ENCODE results near the gene CLEC18A. TPM values are rescaled to one million over a fixed set of nuclear protein-coding genes. Genes with fewer than 3 reads are reported as not detected.

CLEC18A gene
- total and polyA plus RNA-seq, 2 of the 8 experiments (the other 6 are each of a cell fraction or from before 2014, with no cell fraction given), result 1.3 to 1.4 TPM

GRCh38 chr16:69928856-69929400 lies 22.2 kb upstream of the CLEC18A start:
- Histone ChIP-seq H4K20me1 (replicated peaks in 1 of 2; ENCODE audit: control insufficient read depth in 1 of 2, insufficient read depth in 2 of 2, low read length in 2 of 2) (no peaks in the 10 kb centered on the region), H3K9me3 (ENCODE audit: insufficient read depth in 2 of 2, low read depth in 1 of 2, low read length in 1 of 2) (no peaks in the 10 kb centered on the region), H2BK15ac (ENCODE audit: low read length) (no peak overlapping the region), H4K91ac (replicated peaks; ENCODE audit: insufficient read length, low read length) (peak overlapping the region; percentile 26), H3K27me3 (replicated peaks in 1 of 4; ENCODE audit: control insufficient read depth in 3 of 4, extremely low read depth in 1 of 4, insufficient read depth in 3 of 4, low read length in 3 of 4) (no peaks in the 10 kb centered on the region), H3K4ac (replicated peaks; ENCODE audit: insufficient read length, low read depth, low read length) (no peak overlapping the region), H3K79me1 (ENCODE audit: low read depth, low read length) (no peaks in the 10 kb centered on the region; the same call in 1 of the 2 replicates), H3K4me1 (replicated peaks in 1 of 4; ENCODE audit: control insufficient read depth in 3 of 4, insufficient read depth in 4 of 4, low read length in 3 of 4) (peaks cover 0 to 3% (median 2%) of the 10 kb centered on the region in 4 experiments; a peak in 4 of 7 replicates), H3K23me2 (ENCODE audit: low read depth, low read length) (no peaks in the 10 kb centered on the region), H2BK5ac (ENCODE audit: low read depth, low read length) (no peak overlapping the region), H3K23ac (ENCODE audit: insufficient read length) (no peak overlapping the region), H3K79me2 (ENCODE audit: control insufficient read depth in 1 of 2, insufficient read depth in 2 of 2, low read length in 2 of 2) (no peaks in the 10 kb centered on the region), H4K8ac (ENCODE audit: extremely low read depth, insufficient read depth, low read length) (no peak overlapping the region), H3K9ac (replicated peaks in 1 of 4; ENCODE audit: extremely low read depth in 1 of 4, low read depth in 3 of 4, low read length in 3 of 4) (no peak overlapping the region), H3K56ac (replicated peaks; ENCODE audit: insufficient read length, low read depth, low read length) (no peak overlapping the region), H3K4me3 (ENCODE audit: extremely low read depth in 1 of 4, insufficient read depth in 2 of 4, low read depth in 3 of 4, low read length in 4 of 4) (no peak overlapping the region), H3K27ac (ENCODE audit: low read depth, low read length) (no peak overlapping the region), H2AFZ (ENCODE audit: low read length) (no peak overlapping the region), H3K4me2 (ENCODE audit: insufficient read depth in 1 of 2, low read depth in 2 of 2, low read length in 2 of 2) (no peak overlapping the region), H3K14ac (ENCODE audit: insufficient read length) (no peak overlapping the region), H2BK12ac (ENCODE audit: low read depth, low read length) (no peak overlapping the region), H2BK20ac (ENCODE audit: low read length) (no peak overlapping the region), H3K36me3 (ENCODE audit: control insufficient read depth in 2 of 4, insufficient read depth in 4 of 4, low read length in 3 of 4) (peaks cover 0 to 4% (median 0%) of the 10 kb centered on the region in 4 experiments; a peak in 1 of 8 replicates), H3K18ac (ENCODE audit: extremely low read depth, low read length) (no peak overlapping the region), H2BK120ac (replicated peaks; ENCODE audit: low read depth, low read length) (no peak overlapping the region), H4K5ac (ENCODE audit: insufficient read length, low read depth, low read length) (no peak overlapping the region), H2AK5ac (ENCODE audit: low read depth, low read length) (no peak overlapping the region)
- CTCF ChIA-PET (ENCODE audit: partially characterized antibody), result interaction anchor here (0.6 to 9.6 kb wide), 13 partner anchors 9 to 175 kb away, joined by 3 to 123 read pairs (median 11); no protein-coding TSS in a partner anchor
- no peak for DNase-seq (ENCODE audit: low read depth in 1 of 2, low spot score in 2 of 2)
- FAIRE-seq, result no peak
- POLR2A ChIA-PET (ENCODE audit: partially characterized antibody), result interaction anchor here (1.0 to 2.3 kb wide), 2 partner anchors 11 to 33 kb away, joined by 4 to 10 read pairs; no protein-coding TSS in a partner anchor
- WGBS, 2 experiments (ENCODE audit: extremely low coverage in 1 of 2, insufficient coverage in 1 of 2, insufficient read length in 1 of 2, insufficient replicate concordance in 2 of 2, low coverage in 1 of 2, low lambda C conversion rate in 2 of 2, missing lambda C conversion rate in 1 of 2), result 88% methylated on average over 10 of the region's 10 CpGs; no CpG with 5 or more reads in 1 of the 2 experiments
- TF ChIP-seq POLR2A (IDR thresholded peaks at IDR 0.05; ENCODE audit: control extremely low read depth in 1 of 2, low read depth in 2 of 2, low read length in 2 of 2) (no peak), SIRT6 (IDR thresholded peaks at IDR 0.05; ENCODE audit: low read length) (no peak), RNF2 (IDR thresholded peaks at IDR 0.05; ENCODE audit: borderline replicate concordance, low read depth, low read length, missing control alignments, poor library complexity, severe bottlenecking) (no peak), CTCF (IDR thresholded peaks at IDR 0.05; ENCODE audit: control extremely low read depth in 1 of 3, insufficient read depth in 1 of 3, low read depth in 1 of 3, low read length in 3 of 3) (no peak), ASH2L (IDR thresholded peaks at IDR 0.05; ENCODE audit: low read length) (no peak), SAP30 (IDR thresholded peaks at IDR 0.05; ENCODE audit: insufficient read depth, insufficient replicate concordance, low read length) (no peak), POU5F1 (IDR thresholded peaks at IDR 0.05; ENCODE audit: low read depth, low read length) (no peak), FOSL1 (IDR thresholded peaks at IDR 0.05; ENCODE audit: insufficient read depth, low read depth, low read length) (no peak), YY1 (IDR thresholded peaks at IDR 0.05; ENCODE audit: low read depth, low read length) (no peak), BACH1 (IDR thresholded peaks at IDR 0.05; ENCODE audit: low read length) (no peak)

Measured in H1 (cell line).